HTERT RPE-1 (cell line): ENCODE results near the gene CRAT.
"Not testable (repeated sequence)": the region's sequence is repeated elsewhere in the genome, so short reads cannot be mapped to it uniquely, and the experiment has no call there.

Source experiments
- in situ Hi-C: fragments of 300-500 bp; cut with MboI; formaldehyde crosslinking; loops from 4 replicates; pipeline ENCODE4 v1.14.3; 2020; ENCODE audit warnings: low sequenced_read_pairs

CRAT gene

DNA sequence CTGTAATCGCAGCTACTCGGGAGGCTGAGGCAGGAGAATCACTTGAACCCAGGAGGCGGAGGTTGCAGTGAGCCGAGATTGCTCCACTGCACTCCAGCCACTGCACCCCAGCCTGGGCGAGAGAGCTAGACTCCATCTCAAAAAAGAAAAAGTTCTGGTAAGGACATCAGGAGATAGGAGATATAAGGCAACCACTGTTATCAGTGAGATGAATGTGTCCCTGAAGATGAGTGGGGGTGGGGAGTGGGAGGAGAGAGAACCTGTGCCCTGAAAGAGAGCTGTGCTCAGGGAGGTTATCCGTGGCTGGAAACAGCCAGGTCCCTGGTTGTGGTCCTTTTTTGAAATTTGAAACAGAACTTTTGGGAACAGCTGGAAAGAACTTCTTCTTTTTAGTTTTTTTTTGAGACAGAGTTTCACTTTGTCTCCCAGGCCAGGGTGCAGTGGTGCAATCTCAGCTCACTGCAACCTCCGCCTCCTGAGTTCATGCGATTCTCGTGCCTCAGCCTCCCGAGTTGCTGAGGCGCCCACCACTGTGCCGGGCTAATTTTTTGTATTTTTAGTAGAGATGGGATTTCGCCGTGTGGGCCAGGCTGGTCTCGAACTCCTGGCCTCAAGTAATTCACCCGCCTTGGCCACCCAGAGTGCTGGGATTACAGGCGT lies 3.2 kb upstream of the CRAT start:
- in situ Hi-C loops = no loop called here

DNA sequence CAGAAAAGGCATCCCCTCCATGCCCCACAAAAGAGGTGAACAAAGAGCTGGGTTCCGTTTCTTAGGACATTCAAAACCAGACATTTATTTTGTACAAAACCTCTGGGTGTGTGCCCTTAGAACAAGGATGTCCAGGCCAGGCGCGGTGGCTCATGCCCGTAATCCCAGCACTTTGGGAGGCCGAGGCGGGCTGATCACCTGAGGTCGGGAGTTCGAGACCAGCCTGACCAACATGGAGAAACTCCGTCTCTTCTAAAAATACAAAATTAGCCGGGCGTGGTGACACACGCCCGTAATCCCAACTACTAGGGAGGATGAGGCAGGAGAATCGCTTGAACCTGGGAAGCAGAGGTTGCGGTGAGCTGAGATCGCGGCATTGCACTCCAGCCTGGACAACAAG lies 1.9 kb upstream of the CRAT start:
- in situ Hi-C loops = not testable (repeated sequence)

DNA sequence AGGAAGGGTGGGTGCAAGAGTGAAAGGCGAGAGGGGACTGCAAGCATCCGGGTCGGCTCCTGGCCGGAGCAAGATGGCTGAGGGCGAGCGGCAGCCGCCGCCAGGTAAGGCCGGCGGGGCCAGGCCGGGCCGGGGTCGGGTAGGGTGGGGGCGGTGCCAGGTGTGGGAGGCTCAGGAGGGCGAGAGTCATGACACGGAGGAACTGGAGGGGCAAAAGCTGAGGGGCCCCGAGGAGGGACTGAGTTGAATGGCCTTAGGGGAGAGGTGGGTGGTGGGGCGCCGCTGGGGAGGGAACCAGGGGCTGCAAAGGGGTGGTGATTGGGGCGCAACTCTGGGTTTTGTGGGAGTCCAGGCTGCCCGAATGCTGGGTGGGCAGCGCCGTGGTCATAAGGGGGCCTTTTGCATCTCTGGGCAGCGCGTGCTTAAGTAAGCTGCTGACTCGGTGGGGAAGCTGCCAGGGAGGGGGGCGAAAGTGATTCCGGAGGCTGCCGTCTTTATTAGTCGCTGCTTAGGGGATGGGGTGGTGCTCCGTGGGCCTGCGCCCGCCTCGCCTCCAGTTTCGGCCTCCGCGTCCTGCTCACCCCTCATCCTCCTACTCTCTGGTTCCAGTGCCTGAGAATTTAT lies 1.0 kb upstream of the CRAT start:
- in situ Hi-C loops = no loop called here

DNA sequence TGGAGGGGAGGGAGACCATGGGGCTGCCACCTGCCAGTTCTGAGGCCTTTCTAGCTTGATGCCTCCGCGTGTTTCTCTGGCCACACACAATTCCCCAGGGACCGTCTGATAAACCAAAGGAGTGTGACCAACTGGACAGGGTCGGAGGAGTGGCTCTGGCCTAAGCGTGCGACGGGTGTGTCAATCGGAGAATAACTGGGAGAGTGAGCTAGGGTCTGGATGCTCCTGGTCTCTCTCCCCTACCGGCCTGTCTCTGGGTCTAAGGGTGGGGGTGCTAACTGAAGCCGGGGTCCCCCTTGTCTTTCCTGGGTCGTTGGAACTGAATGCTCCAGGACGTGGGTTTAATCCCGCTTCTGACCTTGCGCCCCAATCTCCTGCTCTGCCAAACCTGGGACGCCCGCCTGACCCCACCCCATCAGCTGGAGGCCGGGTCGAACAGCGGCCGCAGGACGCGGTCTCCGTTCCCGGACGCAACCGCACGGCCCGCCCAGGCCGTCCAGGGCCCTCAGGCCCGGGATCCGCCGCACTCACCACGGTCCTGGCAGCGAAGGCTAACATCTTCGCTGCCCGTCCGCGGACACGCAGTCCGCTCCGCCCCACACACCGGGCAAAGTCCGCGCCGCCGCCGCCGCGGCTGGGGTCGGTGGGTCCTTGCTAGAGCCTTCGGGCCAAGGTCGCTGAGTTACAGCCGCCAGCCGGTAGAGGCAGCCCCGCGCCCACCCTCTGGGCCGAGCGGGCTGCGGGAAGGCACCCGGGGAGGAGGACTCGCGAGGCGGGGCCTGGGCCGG lies 447 bp downstream of the CRAT start:
- in situ Hi-C loops = no loop called here

DNA sequence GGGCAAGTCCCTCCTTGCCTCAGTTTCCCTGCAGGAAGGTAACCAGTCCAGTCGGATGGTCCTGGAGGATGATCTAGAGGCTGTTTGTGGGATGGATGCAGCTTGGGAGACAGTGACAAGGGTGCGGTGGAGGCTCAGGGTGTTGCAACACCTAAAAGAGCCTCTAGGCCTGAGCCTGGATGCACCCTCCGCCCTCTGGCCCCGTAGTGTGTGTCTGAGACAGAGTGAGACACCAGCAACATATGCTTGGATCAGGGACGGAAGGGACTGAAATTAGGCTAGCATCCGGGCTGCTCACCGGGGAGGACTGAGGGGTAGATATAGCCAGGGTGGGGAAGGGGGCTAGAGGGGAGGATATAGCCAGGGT lies 1.1 kb downstream of the CRAT start:
- in situ Hi-C loops = no loop called here

DNA sequence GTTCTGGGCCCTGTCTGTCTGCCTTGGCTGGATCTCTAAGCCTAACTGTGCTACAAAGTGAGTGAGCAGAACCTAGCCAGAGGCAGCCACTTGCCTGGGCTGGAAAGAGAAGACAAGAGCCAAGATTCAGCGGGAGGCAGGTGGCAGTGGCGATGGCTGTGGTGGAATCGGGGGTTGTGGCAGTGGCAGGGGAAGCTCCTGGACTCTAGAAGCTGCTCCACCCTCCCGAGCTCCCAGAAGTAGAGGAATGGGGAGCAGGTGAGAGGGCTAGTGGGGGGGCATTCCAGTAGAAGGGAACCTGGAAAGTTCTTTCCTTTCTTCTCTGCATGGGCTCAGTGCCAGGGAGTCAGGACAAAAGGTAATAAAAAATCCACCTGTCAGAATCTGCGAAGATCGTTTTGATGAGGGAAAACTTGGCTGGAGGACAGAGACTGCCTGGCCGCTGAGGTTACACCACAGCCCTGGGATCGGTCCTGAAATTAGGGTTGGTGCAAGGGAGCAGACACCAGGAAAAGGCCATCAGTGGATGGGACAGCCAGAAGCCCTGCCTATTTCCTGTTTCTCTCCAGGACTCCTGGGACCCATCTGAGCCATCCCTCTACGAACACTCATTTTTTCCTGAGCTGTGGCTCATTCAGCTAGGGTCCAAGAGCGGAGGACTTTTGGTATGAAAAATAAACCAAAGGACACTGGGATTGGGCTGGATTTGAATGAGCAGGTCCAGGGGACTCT lies 1.6 kb downstream of the CRAT start:
- in situ Hi-C loops = no loop called here

DNA sequence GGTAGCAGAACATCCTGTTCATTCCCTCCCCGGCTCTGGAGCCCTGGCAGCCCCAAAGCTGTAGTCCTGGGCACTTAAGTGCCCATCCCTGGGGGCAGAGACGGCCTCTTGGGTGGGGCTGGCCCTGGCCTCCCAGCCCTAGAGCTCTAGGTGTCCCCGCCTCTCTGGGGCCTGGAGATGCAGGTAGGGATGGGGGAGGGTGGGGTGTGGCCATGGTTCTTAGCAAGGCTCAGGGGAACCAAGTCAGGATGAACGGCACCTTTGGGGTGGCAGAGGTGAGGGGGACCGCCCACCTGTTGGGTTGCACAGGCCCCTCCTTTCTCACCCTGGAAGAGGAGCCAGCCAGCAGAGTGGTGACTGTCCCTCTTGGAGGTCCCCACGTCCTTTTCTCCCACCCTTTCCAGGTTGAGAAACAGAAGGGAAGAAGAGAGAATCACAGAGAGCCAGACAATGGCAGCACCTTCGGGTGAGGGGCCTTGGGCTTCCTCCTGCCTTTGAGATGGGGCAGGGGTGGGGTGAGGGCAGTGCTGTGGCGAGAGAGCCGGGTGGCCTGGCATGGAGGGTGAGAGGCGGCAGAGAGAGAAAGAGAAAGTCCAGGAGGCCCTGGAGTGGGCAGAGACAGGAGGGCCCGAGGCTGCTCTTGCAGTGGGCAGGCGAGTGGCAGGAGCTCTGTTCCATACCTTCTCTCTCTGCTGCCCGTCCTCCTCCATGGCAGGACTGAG lies 2.3 kb downstream of the CRAT start:
- in situ Hi-C loops = no loop called here

DNA sequence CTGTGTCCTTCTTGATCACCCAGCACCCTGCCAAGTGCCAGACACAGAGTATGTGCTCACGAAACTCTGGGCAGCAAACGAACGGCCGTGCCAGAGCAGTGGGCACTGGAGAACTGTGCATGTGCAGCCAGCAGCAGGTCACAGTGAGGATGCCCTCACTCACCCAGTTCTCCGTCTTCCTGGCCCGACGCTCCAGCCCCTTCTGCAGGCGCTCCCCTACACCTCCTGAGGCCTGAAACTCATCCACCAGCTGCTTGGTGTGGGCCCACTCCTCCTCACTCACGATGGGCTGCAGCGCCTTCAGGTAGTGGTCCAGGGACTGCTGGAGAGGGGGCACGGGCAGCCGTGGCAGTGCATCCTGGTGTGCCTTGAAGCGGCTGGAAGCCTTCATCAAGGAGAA lies 2.9 kb downstream of the CRAT start:
- in situ Hi-C loops = no loop called here

DNA sequence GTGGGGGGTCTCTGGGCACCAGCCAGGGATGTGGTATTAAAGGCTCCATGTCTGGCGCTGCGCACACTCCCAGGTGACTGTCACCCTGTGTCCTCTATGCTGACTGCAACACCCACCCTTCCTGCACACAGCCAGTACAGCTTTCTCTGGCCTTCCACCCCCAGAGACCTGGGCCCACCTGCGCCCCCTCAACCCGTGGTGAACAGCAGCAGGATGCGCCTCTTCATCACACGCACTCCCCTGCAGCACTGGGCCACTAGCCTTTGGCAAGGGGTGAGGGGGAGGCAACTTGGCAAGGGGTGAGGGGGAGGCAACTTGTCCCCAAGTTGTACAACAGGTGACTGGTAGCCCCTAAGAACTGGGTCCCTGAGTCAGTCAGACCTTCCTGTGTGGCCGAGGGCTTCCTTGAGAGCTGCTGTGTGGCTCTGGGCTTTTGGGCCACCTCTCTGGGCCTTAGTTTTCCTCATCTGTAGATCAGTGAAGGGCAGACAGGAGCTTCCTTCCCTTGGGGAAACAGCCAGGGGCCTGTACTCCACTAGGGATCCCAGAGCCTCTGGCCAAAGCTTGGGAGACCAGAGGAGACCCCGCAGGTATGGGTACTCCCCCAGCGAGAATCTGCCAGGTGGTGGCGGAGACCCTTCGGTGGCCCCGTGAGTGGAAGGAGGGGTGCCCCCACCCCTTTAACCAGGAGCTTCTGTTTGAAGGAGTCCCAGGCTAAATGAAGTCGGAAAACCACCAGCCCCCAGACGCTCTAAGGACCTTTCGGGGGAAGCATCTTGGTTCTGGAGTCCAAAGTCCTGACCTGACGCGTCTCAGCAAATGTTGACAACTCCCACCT lies 4.5 kb downstream of the CRAT start:
- in situ Hi-C loops = no loop called here

DNA sequence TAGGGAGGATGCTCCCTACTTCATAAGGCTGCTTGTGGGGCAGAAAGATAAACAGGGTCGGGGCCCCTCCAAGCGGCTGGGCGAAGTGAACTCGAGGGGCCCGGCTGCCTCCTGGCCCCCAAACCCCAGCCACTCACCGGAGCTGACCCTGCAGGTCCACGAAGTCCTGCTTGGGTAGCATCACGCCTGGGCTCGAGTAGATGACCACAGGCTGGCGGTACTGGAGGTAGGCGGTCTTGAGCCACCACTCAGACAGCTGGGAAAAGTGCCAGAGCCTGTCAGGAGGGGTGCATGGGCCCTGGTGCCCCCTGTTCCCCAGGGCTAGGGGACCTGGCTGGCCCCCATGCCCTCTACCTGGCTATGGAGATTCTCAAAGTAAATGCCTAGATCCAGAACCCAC lies 6.5 kb downstream of the CRAT start:
- in situ Hi-C loops = no loop called here

DNA sequence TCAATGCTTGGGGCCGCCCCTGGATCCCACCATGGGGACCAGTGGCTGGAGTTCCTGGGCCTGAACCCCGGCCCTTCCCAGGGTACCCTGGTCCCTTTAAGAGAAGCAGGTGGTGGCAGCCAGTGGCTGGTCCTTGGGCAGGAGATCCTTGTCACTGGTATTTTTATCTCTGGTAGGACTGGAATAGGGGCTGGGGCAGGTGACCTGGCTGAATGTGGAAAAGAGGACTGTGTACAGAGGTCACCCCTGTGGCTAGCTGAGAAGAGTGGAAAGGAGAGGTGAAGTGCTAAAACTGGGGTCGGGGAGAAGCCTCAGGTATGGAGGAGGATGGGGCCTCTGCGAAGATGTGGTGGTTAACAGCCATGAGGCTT lies 7.0 kb downstream of the CRAT start:
- in situ Hi-C loops = no loop called here

DNA sequence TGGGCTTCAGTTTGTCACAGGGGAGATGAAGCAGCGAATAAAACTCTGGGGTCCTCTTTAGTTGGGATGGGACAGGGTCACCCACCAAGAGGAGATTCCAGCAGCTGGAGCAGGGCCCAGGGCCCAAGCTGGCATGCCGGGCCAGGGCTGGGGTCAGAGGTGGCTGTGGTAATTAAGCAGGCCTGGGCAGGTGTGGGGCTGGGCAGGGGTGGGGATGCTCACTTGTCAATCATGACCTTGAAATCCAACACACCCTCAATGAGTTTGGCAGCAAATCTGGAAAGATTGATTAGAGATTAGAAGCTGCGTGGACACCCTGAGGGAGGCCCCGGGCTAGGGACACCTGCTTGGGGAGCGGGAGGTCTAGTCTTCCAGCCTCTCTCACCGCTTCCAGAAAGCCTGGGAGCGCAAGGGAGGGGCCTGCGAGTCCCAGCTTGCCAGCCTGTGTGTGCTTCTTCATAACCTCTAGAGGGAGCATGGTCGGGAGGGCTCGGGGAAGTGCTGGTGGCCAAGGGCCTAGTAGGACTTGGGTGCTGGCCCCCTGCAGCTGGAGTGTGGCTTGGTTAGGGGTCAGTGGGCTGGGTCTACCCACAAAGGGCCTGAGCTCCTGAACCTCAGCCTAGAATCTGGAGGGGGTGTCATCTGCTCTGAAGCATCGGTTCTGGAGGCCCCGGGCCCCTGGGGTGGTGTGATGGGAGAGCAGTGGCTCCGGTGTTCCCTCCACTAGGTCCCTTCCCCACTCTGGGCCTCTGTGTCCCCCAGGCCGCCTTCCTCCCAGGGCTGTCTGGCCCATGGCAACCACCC lies 7.6 kb downstream of the CRAT start:
- in situ Hi-C loops = no loop called here

DNA sequence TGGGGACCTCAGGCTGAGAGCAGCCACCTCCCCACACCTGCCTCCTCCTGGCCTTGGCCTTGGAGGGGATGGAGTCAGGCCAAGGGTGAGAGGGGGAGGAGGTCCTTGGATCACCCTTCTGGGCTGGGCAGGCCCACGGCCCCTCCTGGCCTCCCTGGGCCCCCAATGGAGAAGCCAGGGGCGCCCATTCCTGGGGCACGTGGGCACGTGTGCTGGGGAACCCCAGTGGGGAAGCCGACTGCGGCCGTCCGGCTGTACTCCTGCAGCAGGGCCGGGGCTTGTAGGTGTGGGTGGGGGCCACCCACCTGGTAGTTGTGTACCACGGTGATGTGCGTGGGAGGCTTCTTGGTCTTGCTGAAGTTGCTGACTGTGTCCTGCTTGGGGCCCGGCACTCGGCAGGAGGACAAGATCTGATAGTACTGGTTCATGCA lies 8.5 kb downstream of the CRAT start:
- in situ Hi-C loops = no loop called here

DNA sequence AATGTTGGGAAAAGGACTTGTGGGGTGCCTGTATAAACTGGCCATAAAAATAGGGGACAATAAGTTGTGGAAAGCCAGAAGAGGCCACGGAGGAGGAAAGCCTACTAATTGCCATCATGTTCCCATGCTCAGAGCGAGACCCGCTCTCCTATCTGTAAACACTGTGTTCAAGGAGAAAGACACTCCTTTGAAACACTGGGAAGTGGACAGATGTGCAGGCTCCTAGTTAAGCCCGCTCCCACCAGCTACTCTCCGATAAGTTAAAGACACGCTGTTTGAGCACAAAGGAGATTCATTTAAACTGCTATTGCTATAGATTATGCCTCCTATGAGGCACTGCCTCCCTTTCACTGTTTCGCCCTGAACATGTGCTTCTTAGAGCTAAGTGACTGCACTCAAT lies 9.3 kb downstream of the CRAT start:
- in situ Hi-C loops = no loop called here

DNA sequence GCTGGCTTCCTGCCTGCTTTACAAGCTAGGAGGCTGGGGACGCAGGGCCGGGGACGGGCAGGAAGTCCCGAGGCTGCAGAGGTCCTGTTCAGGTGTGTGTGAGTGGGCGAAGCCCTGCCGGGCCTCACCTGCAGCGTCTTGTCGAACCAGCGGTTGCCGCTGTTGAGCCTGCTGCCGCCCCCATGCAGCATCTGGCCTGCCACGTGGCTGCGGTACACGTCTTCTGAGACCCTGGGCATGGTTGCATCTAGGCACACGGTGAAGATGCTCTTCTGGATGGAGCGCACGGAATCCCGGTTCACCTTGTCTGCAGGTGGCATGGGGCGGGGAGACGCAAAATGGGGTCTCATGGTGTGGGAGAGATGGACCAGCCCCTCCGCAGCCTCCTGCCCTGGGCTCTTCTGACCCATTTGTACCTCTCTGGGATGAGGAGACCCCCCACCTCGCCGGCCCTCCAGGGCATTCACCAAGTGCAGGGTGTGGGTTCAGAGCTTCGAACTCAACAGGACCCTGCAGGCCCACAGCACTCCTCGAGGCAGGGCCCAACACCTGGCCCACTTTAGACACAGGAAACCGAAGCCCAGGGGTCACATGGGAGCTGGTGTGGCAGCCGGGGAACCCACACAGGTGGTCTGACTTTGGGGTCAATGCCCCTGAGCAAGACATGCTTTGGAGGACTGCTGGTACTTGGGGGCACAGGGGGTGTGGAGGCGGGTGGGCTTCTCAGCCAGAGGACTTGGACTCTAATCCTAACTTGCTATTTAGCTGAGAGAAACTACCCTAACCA lies 10.0 kb downstream of the CRAT start:
- in situ Hi-C loops = no loop called here

DNA sequence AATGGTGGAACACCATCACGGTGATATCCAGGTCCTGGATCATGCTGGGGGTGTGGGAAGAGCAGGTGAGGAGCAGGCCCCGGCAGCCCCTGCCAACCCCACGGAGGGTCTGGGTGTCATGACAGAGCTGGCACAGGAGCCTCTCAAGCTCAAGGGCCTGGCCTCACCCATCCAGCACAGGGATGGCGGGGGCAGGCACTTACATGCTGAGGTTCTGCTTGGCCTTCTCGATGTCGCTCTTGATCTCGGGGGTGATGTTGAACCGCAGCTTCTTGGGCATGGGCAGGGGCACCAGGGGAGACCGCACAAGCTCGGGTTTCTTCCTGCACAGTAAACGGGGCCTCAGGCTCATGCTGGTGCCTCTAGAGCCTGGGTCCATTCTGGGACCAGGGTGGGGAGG lies 12.3 kb downstream of the CRAT start:
- in situ Hi-C loops = no loop called here

DNA sequence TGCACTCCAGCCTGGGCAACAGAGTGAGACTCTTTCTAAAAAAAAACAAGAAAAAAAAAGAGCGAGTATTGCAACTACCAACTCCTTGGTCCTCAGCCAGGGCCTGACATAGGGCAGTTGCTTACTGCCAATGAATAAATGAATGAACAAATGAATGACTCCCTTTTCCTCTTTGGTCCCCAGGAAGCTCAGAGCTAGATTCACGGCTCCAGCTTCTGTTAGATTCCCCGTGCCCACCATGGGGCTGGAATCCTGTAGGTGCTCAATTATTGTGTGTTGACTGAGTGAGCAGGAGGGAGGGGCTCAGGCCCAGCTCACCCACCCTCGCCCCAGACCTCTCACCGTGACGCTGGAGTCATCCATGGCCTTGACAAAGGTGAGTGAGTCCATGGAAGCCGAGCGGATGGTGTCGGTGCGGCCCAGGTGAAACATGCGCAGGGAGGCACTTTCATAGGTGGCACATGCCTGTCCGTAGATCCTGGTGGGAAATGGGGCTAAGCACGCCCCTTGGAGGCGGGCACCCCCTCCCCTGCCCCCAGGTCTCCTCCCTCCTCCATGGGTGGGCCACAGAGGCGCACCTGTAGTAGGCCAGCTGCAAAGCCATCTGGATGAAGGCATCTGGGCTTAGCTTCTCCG lies 12.8 kb downstream of the CRAT start:
- in situ Hi-C loops = no loop called here

DNA sequence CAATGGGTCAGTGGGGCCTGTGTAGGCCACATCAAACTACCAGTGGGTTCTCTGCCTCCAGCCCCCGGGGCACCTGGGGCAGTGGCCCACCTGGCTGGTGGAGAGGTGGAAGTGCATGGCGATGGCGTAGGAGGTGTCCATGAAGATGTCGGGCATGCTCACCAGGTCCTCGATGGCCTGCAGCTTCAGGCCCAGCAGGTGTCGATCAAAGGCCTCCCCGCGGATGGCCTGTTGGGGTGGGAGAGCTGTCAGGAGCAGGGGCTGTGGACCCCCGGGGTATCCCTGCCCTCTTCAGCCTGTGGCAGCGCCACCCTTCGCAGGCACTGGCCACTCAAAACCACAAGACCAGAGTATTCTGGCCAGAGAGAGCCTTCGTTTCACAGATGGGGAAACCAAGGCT lies 14.7 kb downstream of the CRAT start:
- in situ Hi-C loops = no loop called here
